Glutamatergic neuron (in vitro differentiated cells): ENCODE data around the gene DCP1B. TPM values are rescaled to one million over a fixed set of nuclear protein-coding genes. Genes with fewer than 3 reads are reported as not detected.
A peak's percentile ranks its signal among the peaks of the same experiment; 100 is the strongest.

ENCODE experiments used
- DNase-seq: peaks from one replicate; pipeline ENCODE4 v3.0.0; 2022
- H3K27ac Mint-ChIP-seq: one replicate; pipeline ENCODE4 v1.8.0; 2020; ENCODE audit warnings: mild to moderate bottlenecking, mixed read lengths, inconsistent platforms; ENCODE audit not compliant: unreplicated experiment
- H3K27me3 Mint-ChIP-seq: one replicate; pipeline ENCODE4 v1.8.0; 2020; ENCODE audit warnings: mild to moderate bottlenecking, moderate library complexity, mixed read lengths, inconsistent platforms; ENCODE audit not compliant: unreplicated experiment
- H3K36me3 Mint-ChIP-seq: one replicate; pipeline ENCODE4 v1.8.0; 2020; ENCODE audit warnings: mild to moderate bottlenecking, mixed read lengths, inconsistent platforms; ENCODE audit not compliant: unreplicated experiment
- H3K4me1 Mint-ChIP-seq: one replicate; pipeline ENCODE4 v1.8.0; 2020; ENCODE audit warnings: mild to moderate bottlenecking, low read depth, mixed read lengths, inconsistent platforms; ENCODE audit not compliant: unreplicated experiment
- H3K4me3 Mint-ChIP-seq: one replicate; pipeline ENCODE4 v1.8.0; 2020; ENCODE audit warnings: mild to moderate bottlenecking, mixed read lengths, inconsistent platforms; ENCODE audit not compliant: unreplicated experiment
- H3K9me3 Mint-ChIP-seq: one replicate; pipeline ENCODE4 v1.8.0; 2020; ENCODE audit warnings: mild to moderate bottlenecking, moderate library complexity, mixed read lengths, inconsistent platforms; ENCODE audit not compliant: unreplicated experiment
- total RNA-seq: library from RNA; stranded (reverse); fragmentation: NEBNext Ultra II Directional; extraction: Animal tissue kit (Norgen Biotek cat#: 25700); gene quantifications from one replicate; pipeline ENCODE4 v1.2.1, GENCODE V29; 2021; ENCODE audit not compliant: unreplicated experiment
- TF ChIP-seq, protein P1 (sequence below): fragments of 200-600 bp; sonication (generic); IDR thresholded peaks from one replicate; pipeline ENCODE4 v1.5.0; 2021; ENCODE audit not compliant: partially characterized antibody, unreplicated experiment

The DCP1B gene
- total RNA-seq, 1 donor from 2014 or later: 14.2 TPM

DNA sequence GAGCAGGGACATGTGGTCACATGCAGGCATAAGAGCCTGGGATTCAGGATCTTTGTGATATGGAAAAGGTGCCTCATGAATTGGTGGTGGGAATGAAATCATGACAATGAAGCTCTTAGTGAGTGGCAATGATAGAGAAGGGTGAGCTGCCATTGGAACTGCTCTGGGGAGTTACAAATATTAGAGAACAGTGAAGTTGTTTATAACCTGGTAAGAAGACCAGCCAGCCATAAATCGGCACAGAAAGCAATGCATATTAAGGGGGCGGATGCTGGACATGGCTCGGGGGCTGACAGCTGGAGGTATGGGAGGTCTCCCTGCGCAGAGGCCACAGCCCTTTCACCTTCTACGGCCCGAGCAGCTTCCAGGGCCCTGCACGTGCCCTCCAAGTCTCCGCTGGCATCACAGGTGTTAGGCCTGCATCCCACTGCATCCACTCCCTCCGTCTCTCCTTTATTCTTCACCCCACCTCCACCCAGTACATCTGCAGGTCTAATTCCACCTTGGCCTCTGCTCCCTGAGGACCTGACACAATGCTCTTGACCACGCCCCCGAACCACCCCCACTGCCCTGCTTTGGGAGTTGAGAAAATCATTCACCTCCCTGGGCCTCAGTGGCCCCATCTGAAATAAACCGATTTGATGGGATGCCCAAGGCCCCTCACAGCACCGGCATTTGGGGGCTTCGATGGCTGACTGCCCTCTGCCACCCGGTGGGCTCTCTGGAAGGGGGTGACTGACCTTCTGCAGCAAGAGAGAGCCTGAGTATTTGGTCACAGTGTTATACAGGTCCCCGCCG, 89.9 kb downstream of the DCP1B start:
- Mint-ChIP-seq H3K27me3 (peaks cover 6% of the 10 kb centered on the region), H3K36me3 (no peaks in the 10 kb centered on the region), H3K27ac (peak overlapping the region; percentile 71), H3K4me3 (no peak overlapping the region), H3K9me3 (peaks cover 2% of the 10 kb centered on the region), H3K4me1 (peaks cover 15% of the 10 kb centered on the region)
- DNase-seq: peak; percentile 8
- TF ChIP-seq, protein P1, sequence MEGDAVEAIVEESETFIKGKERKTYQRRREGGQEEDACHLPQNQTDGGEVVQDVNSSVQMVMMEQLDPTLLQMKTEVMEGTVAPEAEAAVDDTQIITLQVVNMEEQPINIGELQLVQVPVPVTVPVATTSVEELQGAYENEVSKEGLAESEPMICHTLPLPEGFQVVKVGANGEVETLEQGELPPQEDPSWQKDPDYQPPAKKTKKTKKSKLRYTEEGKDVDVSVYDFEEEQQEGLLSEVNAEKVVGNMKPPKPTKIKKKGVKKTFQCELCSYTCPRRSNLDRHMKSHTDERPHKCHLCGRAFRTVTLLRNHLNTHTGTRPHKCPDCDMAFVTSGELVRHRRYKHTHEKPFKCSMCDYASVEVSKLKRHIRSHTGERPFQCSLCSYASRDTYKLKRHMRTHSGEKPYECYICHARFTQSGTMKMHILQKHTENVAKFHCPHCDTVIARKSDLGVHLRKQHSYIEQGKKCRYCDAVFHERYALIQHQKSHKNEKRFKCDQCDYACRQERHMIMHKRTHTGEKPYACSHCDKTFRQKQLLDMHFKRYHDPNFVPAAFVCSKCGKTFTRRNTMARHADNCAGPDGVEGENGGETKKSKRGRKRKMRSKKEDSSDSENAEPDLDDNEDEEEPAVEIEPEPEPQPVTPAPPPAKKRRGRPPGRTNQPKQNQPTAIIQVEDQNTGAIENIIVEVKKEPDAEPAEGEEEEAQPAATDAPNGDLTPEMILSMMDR: no peak

DNA sequence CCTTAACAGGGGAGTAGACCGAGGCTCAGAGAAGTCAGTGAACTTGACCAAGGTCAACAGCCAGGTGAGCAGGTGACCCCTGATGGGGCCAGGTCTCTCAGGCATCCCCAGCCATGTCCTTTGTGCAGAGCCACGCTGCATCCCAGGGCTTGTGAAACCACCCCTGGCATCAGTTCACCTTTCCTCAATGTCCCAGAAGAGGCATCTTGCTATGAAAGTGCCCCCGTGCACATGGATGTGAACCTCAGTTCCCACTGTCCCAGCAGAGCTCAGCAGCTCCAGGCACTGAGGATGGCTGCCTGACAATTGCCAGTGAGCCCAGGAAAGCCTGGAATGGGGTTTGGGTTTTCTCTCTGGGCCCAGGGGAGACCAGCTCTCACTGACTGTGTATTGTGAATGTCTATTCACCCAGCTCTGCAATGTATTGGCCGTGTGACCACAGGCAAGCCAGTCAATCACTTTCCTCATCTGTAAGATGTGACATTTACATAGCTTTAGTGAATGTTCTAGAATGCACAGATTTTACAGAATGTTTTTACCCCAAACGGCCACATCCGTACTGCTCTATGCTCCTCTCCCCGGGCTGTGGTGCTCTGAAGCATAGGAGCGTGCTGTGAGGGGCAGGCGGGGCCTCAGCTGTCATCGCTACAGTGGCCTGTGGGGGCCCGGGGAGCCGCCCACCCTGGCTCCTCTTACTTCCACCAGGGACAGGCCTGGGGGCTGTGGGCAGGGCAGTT, 90.7 kb downstream of the DCP1B start:
- no peaks in the 10 kb centered on the region for H3K36me3 Mint-ChIP-seq
- H3K9me3 Mint-ChIP-seq: peaks cover 2% of the 10 kb centered on the region
- peaks cover 6% of the 10 kb centered on the region for H3K27me3 Mint-ChIP-seq
- no peak overlapping the region for H3K27ac Mint-ChIP-seq
- H3K4me3 Mint-ChIP-seq: no peak overlapping the region
- TF ChIP-seq, protein P1: no peak
- peaks cover 15% of the 10 kb centered on the region for H3K4me1 Mint-ChIP-seq
- peak; percentile 18 for DNase-seq

DNA sequence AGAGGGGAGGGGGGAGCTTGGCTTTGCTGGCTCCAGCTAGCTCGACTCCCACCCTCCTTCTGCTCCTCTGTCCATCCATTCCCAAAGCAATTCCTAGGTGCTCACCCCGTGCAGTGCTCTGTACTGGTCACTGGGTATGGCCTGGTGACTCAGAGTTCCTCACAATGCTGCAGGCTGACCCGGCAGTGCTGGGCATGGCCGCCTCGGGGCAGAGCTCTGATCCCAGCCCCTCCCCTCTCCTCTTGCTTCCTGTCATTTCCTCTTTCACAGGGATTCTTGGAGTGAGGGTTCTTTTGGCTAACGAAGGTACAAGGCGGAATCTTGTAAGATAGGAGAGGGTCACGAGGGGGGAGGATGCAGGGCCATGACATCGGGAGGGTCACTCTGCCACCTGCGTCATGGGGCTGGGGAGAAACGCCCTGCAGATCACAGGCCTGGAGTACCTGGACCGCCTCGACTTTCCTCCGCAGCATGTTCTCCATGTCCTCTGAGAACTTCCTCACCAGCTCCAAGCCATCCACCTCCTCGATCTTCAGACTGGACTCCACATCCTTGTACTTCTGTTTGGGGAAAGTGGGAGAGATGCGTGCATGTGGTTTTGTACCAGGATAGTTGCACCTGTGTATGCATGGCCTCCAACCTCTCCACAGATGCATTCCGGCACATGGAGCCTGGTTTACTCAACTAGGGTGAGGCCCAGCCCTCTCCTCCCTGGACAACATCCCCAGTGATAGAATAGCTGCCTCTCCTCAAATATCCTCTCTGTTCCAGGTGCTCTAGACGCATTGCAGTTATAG, 91.5 kb downstream of the DCP1B start:
- Mint-ChIP-seq H3K4me1 (peaks cover 15% of the 10 kb centered on the region), H3K27ac (no peak overlapping the region), H3K27me3 (peaks cover 6% of the 10 kb centered on the region), H3K4me3 (no peak overlapping the region), H3K9me3 (peaks cover 4% of the 10 kb centered on the region), H3K36me3 (no peaks in the 10 kb centered on the region)
- TF ChIP-seq, protein P1: no peak
- no peak for DNase-seq

DNA sequence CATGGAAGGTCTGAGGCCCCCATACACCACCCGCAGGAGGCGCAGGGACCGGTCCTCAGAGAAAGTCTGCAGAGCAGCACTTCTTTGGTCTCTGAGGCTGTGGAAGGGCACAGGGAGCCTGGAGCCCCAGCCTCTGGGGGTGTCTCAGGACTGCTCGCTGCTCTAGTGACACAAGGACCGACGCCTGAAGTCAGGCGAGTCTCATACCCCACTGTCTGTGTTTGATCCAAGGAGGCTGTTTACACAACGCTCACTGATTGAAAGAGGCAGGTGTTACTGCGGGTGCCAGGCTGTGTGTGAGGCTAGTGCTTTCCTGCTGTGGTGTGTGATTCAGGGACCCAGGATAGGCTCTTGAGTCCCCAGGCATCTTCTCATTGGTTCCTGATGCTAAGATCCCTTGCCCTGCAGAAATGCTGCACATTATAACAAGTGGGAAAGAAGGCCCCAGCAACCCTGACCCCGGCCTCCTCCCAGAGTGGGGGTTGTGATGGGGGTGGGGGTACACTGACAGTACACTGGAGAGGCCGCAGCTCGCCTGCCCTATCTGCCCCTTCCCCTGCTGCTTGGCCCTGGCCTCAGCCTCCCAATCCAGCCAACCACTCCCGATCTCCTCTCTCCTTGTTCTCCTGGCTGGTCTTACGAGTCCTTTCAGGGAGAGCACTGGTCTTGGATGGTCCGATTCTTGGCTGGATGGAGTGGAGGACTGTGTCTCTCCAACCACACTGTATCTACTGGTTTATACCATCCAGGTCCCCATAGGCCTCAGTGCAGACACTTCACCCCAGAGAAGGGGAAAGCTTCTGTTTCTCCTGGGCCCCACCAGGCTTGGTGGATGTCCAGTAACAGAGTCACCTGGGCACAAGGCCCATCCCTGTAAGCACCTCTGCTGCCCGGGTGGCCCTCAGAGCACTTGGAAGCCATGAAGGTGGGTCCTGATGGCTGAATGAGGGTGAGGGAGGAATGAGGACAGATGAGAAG, 92.4 kb downstream of the DCP1B start:
- Mint-ChIP-seq H3K27me3 (peaks cover 6% of the 10 kb centered on the region), H3K27ac (no peak overlapping the region), H3K9me3 (peaks cover 4% of the 10 kb centered on the region), H3K4me3 (no peak overlapping the region), H3K36me3 (peaks cover 1% of the 10 kb centered on the region), H3K4me1 (peaks cover 15% of the 10 kb centered on the region)
- TF ChIP-seq, protein P1: no peak
- peak; percentile 12 for DNase-seq
